ENCODE data around the gene PPP1R2.
"Not testable (repeated sequence)": the region's sequence is repeated elsewhere in the genome, so short reads cannot be mapped to it uniquely, and the experiment has no call there.

Gene PPP1R2

DNA sequence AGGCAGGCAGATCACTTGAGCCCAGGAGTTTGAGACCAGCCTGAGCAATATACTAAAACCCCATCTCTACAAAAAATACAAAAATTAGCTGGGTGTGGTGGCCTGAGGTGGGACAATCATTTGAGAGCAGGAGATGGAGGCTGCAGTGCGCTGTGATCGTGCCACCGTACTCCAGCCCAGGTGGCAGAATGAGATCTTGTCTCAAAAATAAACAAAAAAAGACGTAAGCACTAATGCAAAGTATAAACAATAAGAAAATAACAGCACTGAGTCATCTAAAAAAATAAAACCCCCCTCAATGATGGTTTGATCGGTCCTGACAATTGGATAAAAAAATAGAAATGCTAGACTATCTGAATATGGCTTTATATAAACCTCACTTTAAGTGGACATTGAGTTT lies 3.6 kb downstream of the PPP1R2 start:
- DNase-seq (ENCODE audit: low read depth in 2 of 2) = no peak

DNA sequence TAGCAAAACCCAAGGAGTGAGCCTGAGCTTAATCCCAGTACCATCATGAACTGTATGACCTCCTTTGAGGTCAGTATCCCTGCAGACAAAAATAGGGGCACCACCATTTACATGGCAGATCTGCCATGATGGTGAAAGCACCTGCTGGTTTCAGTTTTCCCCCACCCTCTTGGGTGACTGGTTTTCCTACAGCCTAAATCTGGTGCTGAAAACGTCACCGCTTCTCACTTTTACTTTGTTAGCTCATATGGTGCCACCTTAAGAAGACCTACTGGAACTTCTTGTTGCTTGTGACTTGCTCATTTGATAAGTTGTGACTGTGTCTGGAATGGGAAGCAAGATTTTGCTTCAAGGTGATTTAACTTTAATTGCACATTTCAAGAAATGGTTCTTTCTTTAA lies 5.1 kb downstream of the PPP1R2 start:
- DNase-seq (ENCODE audit: low read depth in 2 of 2) = no peak

DNA sequence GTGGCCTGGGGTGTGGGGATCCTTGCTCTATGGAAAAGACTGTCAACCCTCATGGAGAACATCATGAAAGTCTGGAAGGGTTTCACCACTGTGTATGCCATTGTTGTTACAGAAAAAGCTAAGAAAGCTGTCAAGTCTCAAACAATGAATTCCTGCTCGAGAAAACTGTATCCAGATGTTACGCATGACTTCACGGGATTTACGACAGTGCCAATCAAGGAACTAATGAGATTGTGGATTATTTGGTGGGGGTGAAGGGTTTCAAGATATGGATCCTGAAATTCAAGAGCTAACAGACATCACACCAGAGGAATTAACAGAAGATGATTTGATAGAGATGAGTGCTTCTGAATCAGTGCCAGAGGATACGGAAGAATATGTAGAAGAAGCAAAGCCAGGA lies 7.8 kb downstream of the PPP1R2 start:
- no peak for DNase-seq (ENCODE audit: low read depth in 2 of 2)

DNA sequence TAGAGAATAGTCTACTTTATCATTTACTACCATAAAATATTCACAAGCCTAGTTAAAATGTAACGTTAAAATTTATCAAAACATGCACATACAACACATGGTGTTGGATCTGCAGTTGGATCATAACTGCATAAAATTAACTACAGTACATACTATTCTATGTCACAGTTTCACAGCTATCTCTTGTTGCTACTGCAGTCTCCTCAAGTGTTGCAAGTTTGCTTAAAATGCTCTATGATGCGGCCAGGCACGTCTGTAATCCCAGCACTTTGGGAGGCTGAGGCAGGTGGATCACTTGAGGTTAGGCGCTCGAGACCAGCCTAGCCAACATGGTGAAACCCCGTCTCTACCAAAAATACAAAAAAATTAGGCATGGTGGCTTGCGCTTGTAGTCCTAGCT lies 10.3 kb downstream of the PPP1R2 start:
- no peak for DNase-seq (ENCODE audit: low read depth in 2 of 2)

- DNase-seq (ENCODE audit: low read depth in 2 of 2) = no peak
Measured at GRCh38 chr3:195532345-195532744, 10.8 kb downstream of the PPP1R2 start.

DNA sequence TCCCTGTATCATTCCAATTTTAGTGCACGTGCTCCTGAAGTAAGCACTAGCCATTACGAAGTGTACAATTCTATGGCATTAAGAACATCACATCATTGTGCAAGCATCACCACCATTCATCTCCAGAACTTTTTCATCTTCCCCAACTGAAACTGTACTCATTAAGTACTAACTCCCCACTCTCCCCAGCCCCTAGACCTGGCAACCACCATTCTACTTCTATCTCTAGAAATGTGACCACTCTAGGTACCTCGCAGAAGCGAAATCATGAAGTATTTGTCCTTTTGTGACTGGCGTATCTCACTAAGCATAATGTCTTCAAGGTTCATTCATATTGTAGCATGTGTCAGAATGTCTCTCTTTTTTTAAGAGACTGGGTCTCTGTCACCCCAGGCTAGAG lies 11.4 kb downstream of the PPP1R2 start:
- no peak for DNase-seq (ENCODE audit: low read depth in 2 of 2)

GRCh38 chr3:195526492-195526891 lies 16.6 kb downstream of the PPP1R2 start:
- no peak for DNase-seq (ENCODE audit: low read depth in 2 of 2)

GRCh38 chr3:195524171-195524896 lies 18.8 kb downstream of the PPP1R2 start:
- DNase-seq (ENCODE audit: low read depth in 2 of 2) = no peak

DNA sequence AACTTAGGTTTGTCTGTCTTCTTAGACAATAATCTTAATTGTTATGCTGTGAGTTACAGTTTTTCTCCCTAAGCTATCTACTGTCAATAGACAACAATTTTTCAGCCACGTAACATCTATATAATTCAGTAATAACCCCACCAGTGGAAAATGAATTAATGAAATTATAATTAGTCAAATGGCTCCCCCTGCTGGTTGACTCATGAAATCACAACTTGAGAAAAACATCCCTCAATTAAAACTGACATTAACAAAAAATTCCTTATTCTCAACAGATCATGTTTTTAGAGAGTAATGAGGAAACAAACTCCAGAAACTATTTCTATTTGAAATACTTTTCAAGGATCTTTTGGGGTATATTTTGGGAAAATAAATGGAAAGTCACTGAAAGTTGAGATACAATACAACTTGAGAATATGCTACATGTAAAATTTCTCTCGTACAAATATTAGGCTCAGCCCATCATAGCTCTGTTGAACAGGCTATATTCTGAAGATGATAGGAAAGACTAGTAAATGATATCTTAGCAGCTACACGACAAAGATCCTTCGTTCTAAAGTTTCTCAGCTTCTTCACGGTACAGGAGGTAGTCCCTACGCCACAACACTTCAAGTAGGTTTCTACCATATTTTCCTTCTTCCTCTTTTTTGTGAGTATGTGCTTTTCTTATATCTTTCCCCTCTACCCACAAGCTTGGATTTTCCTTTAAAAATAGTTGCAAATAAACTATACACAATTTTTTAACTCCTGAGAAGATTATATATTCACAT lies 20.7 kb downstream of the PPP1R2 start:
- DNase-seq (ENCODE audit: low read depth in 2 of 2) = no peak

DNA sequence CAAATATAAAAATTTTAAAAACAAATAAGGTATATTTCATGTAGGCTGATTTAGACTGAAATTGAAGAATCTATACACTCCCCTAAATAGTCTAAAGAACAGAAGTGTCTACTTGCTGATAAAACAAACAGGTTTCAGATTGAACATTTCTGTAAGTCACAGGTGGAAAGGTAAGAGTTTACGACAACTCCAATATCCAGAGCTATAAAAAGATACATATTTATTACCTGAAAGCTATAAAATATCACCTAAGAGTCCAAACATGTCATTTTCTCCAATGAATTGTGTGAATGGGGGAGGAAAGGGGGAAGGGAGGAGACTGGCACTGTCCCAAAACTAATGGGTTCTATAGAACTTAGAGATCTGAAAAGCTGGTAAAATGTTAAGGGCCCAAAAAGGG lies 26.1 kb downstream of the PPP1R2 start:
- no peak for DNase-seq (ENCODE audit: low read depth in 2 of 2)

DNA sequence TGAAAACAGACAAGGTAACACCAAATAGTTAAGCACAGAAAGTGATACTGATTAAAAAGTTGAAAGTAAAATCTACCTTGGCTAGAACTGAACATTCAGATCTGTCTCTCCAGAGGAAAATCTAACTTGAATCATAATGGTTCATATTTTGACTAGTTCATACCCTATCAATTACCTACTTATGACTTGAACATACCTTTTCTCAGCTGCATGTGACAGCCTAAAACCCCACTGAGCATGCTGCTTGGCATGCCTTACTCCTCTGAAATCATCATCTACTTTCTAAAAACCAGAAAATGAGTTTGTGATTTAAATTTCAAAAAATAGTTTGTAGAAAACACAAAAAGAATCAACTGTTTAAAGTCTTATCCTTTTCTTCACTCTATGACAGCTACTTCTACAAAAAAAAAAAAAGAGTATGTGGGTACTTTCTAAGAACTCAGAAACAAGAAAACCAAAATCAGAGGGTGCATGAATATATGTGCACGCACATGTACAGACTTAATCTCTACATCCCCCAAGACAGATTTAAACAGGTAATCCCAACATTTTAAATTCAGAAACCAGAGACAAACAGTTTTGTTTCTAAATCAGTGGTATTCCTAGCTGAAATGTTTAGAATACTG lies 28.4 kb downstream of the PPP1R2 start:
- DNase-seq (ENCODE audit: low read depth in 2 of 2) = not testable (repeated sequence)

- no peak for DNase-seq (ENCODE audit: low read depth in 2 of 2)
Measured at GRCh38 chr3:195512798-195513345, 30.3 kb downstream of the PPP1R2 start.

DNA sequence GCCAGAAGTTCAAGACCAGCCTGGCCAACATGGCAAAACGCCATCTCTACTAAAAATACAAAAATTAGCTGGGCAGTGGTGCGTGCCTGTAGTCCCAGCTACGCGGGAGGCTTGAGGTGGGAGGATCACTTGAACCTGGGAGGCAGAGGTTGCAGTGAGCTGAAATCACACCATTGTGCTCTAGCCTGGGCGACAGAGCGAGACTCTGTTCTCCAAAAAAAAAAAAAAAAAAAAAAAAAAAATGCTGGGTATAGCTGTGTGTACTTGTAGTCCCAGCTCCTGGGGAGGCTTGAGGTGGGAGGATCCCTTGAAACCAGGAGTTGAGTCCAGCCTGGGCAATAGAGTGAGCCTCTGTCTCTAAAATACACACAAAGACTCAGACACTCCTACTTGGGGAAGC lies 32.0 kb downstream of the PPP1R2 start:
- no peak for DNase-seq (ENCODE audit: low read depth in 2 of 2)

DNA sequence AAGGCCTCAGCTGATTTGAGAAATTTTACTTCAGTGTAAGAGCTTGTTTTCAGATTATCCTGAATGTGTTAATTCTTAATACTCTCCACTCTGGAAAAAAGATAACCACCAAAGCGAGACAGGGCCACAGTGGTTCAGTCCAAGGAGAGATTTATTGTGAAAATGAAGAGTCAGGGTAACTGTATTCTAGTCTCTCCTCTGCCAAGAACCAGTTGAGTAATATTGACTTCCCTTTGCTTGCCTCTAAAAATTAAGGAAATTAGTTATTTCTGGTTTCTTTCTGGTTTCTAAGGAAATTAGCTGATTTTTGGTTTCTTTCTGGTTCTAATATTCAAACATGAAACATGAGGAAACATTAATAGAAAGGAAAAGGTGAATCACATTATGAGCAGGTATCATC lies 34.9 kb downstream of the PPP1R2 start:
- no peak for DNase-seq (ENCODE audit: low read depth in 2 of 2)

- DNase-seq (ENCODE audit: low read depth in 2 of 2) = no peak
Measured at GRCh38 chr3:195475614-195476013, 67.5 kb downstream of the PPP1R2 start.

DNA sequence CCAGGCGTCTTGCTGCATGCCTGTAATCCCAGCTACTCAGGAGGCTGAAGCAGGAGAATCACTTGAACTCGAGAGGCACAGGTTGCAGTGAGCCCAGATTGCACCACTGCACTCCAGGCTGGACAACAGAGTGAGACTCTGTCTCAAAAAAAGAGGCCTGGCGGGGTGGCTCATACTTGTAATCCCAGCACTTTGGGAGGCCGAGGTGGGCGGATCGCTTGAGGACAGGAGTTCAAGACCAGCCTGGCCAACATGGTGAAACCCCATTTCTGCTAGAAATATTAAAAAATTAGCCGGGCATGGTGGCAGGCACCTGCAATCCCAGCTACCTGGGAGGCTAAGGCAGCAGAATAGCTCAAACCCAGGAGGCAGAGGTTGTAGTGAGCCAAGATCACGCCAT lies 68.0 kb downstream of the PPP1R2 start:
- DNase-seq (ENCODE audit: low read depth in 2 of 2) = not testable (repeated sequence)

- no peak for DNase-seq (ENCODE audit: low read depth in 2 of 2)
Measured at GRCh38 chr3:195468841-195469240, 74.3 kb downstream of the PPP1R2 start.

DNA sequence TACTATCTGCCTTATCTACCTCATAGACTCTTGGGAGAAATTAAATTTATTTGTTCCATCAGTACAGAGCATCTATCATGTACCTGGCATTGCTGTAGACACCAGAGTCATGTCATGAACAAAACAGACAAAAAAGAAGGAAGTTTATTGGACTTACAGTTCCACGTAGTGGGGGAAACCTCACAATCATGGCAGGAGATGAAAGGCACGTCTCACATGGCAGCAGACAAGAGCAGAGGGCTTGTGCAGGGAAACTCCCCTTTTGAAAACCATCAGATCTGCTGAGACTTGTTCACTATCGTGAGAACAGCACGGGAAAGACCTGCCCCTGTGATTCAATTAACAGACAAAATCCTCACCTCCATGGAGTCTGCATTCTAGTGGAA lies 74.7 kb downstream of the PPP1R2 start:
- DNase-seq (ENCODE audit: low read depth in 2 of 2) = no peak

DNA sequence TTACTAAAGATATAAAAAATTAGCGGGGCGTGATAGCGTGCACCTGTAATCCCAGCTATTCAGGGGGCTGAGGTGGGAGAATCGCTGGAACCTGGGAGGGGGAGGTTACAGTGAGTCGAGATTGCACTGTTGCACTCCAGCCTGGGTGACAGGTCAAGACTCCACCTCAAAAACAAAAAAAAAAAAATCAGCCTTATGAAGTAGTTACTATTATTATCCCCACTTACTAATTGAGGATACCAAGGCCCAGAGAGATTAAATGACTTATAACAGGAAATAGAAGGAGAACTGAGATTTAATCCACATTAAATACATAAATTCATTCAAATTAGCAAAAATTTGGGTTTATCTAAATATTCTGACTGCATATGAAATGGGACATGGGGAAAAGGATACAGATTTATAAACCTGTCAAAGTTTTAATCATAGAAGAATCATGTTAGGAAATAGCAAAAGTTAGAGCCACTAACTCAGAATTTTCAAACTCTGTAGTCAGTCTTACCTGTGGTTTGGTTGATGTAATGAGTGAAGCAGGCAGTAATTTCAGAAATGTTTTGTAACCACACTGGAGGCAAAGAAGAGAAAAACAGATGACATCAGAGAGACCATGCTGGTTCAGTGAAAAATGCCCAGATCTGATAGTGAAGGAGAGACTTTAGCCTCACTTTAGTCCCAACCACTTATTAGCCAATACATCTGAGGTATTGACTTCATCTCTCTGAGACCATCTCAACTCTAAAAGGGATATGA lies 75.3 kb downstream of the PPP1R2 start:
- DNase-seq (ENCODE audit: low read depth in 2 of 2) = no peak

DNA sequence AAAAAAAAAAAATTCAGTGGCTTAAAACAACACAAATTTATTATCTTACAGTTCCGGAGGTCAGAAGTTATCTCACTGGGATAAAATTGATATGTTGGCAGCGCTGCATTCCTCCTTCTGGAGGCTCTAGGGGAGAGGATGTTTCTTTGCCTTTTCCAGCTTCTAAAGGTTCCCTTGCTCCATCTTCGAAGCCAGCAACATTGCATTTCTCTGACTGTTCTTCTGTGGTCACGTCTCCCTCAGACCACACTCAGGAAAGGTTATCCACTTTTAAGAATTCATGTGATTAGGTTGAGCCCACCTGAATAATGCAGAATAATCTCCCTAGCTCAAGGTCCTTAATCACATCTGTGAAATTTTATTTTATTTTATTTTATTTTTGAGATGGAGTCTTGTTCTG lies 76.9 kb downstream of the PPP1R2 start:
- DNase-seq (ENCODE audit: low read depth in 2 of 2) = no peak
